Adrenal gland (tissue), 5 donors: ENCODE measurements around the gene TOR2A.

Source experiments
- POLR2A ChIP-seq, 2 donors: fragments of 450-650 bp; IDR thresholded peaks; one replicate each; pipeline ENCODE4 v1.6.1; 2017; ENCODE audit warnings: antibody characterized with exemption in 2 of 2, mild to moderate bottlenecking in 2 of 2, moderate library complexity in 1 of 2
- TF ChIP-seq, protein P1 (sequence below), 6 experiments: fragments of 450-650 bp in 4 of 6; fragments of 200-600 bp in 2 of 6; sonication (generic) in 1 of 6; IDR thresholded peaks; 1 replicate in 5 of 6; 2 replicates in 1 of 6; pipeline versions ENCODE4 v1.5.1 to v1.8.0; 2016 to 2021; ENCODE audit warnings: antibody characterized with exemption in 6 of 6, mild to moderate bottlenecking in 2 of 6, moderate library complexity in 1 of 6
- donor health status: DM: no; HTN: no; CAD: no.

DNA sequence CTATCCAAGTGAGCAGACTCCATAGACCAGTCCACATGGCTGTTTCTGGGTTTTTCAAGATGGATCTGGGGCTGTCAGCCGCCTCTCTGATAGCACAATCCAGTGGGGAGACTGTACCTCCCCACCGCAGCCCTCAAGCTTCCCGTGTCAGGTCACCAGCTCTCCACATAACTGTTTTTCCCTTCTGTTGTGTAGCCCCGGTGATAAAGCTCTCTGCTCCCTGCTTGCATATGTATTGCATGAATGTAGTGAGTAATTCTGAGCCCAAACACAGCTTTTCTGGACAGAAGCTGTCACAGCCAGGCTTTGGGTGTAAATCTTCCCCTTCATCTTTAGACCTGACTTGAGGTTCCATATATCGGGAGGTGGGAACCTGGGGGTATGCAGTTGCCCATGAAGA, 51.4 kb downstream of the TOR2A start:
- TF ChIP-seq, protein P1, sequence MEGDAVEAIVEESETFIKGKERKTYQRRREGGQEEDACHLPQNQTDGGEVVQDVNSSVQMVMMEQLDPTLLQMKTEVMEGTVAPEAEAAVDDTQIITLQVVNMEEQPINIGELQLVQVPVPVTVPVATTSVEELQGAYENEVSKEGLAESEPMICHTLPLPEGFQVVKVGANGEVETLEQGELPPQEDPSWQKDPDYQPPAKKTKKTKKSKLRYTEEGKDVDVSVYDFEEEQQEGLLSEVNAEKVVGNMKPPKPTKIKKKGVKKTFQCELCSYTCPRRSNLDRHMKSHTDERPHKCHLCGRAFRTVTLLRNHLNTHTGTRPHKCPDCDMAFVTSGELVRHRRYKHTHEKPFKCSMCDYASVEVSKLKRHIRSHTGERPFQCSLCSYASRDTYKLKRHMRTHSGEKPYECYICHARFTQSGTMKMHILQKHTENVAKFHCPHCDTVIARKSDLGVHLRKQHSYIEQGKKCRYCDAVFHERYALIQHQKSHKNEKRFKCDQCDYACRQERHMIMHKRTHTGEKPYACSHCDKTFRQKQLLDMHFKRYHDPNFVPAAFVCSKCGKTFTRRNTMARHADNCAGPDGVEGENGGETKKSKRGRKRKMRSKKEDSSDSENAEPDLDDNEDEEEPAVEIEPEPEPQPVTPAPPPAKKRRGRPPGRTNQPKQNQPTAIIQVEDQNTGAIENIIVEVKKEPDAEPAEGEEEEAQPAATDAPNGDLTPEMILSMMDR (IDR thresholded peaks at IDR 0.05) = no peak
- no peak for TF ChIP-seq POLR2A (IDR thresholded peaks at IDR 0.05)
